Measurements from ENCODE around the gene PRKN. TPM values are rescaled to one million over a fixed set of nuclear protein-coding genes. Genes with fewer than 3 reads are reported as not detected.
"Not testable (repeated sequence)": the region's sequence is repeated elsewhere in the genome, so short reads cannot be mapped to it uniquely, and the experiment has no call there.

Gene PRKN
- total RNA-seq, 1 donor from 2014 or later: 1.2 TPM

GRCh38 chr6:161829291-161829729, 898.3 kb downstream of the PRKN start:
- DNase-seq (ENCODE audit: low read depth): no peak
- no peaks in the 10 kb centered on the region for H3K27me3 ChIP-seq (ENCODE audit: control insufficient read depth, insufficient read depth, low read length)
- TF ChIP-seq CTCF (IDR thresholded peaks at IDR 0.05; ENCODE audit: insufficient read depth, low read length, poor library complexity, severe bottlenecking): no peak
- H3K4me3 ChIP-seq (ENCODE audit: low read depth, low read length): no peak overlapping the region
- H3K36me3 ChIP-seq (ENCODE audit: control insufficient read depth, insufficient read depth, low read length): no peaks in the 10 kb centered on the region

GRCh38 chr6:161828355-161828754, 899.2 kb downstream of the PRKN start:
- H3K4me3 ChIP-seq (ENCODE audit: low read depth, low read length): no peak overlapping the region
- H3K27me3 ChIP-seq (ENCODE audit: control insufficient read depth, insufficient read depth, low read length): no peaks in the 10 kb centered on the region
- no peak for TF ChIP-seq CTCF (IDR thresholded peaks at IDR 0.05; ENCODE audit: insufficient read depth, low read length, poor library complexity, severe bottlenecking)
- no peaks in the 10 kb centered on the region for H3K36me3 ChIP-seq (ENCODE audit: control insufficient read depth, insufficient read depth, low read length)
- no peak for DNase-seq (ENCODE audit: low read depth)

GRCh38 chr6:161826512-161826911, 901.1 kb downstream of the PRKN start:
- H3K36me3 ChIP-seq (ENCODE audit: control insufficient read depth, insufficient read depth, low read length): no peaks in the 10 kb centered on the region
- TF ChIP-seq CTCF (IDR thresholded peaks at IDR 0.05; ENCODE audit: insufficient read depth, low read length, poor library complexity, severe bottlenecking): no peak
- no peak overlapping the region for H3K4me3 ChIP-seq (ENCODE audit: low read depth, low read length)
- H3K27me3 ChIP-seq (ENCODE audit: control insufficient read depth, insufficient read depth, low read length): no peaks in the 10 kb centered on the region
- DNase-seq (ENCODE audit: low read depth): no peak

- not testable (repeated sequence) for H3K36me3 ChIP-seq (ENCODE audit: control insufficient read depth, insufficient read depth, low read length); H3K27me3 ChIP-seq (ENCODE audit: control insufficient read depth, insufficient read depth, low read length); H3K4me3 ChIP-seq (ENCODE audit: low read depth, low read length); DNase-seq (ENCODE audit: low read depth)
Measured at GRCh38 chr6:161822204-161822603, 905.4 kb downstream of the PRKN start.

GRCh38 chr6:161817881-161818280, 909.7 kb downstream of the PRKN start:
- H3K36me3 ChIP-seq (ENCODE audit: control insufficient read depth, insufficient read depth, low read length): no peaks in the 10 kb centered on the region
- no peaks in the 10 kb centered on the region for H3K27me3 ChIP-seq (ENCODE audit: control insufficient read depth, insufficient read depth, low read length)
- H3K4me3 ChIP-seq (ENCODE audit: low read depth, low read length): no peak overlapping the region
- DNase-seq (ENCODE audit: low read depth): no peak
- no peak for TF ChIP-seq CTCF (IDR thresholded peaks at IDR 0.05; ENCODE audit: insufficient read depth, low read length, poor library complexity, severe bottlenecking)

GRCh38 chr6:161815965-161816364, 911.6 kb downstream of the PRKN start:
- DNase-seq (ENCODE audit: low read depth): no peak
- no peak for TF ChIP-seq CTCF (IDR thresholded peaks at IDR 0.05; ENCODE audit: insufficient read depth, low read length, poor library complexity, severe bottlenecking)

More at GRCh38 chr6:161815965-161816364, 911.6 kb downstream of the PRKN start:
- H3K27me3 ChIP-seq (ENCODE audit: control insufficient read depth, insufficient read depth, low read length): no peaks in the 10 kb centered on the region
- H3K4me3 ChIP-seq (ENCODE audit: low read depth, low read length): no peak overlapping the region
- H3K36me3 ChIP-seq (ENCODE audit: control insufficient read depth, insufficient read depth, low read length): no peaks in the 10 kb centered on the region

Data from kidney epithelial cell (primary cell).